ENCODE results near the gene CPNE5. TPM values are rescaled to one million over a fixed set of nuclear protein-coding genes. Genes with fewer than 3 reads are reported as not detected.

Gene CPNE5
- total and polyA plus RNA-seq, 9 of the 15 experiments (the other 6 are each of a cell fraction or from before 2014, with no cell fraction given): 0.14 to 1.0 (median 0.46) TPM; not detected in 2

- TF ChIP-seq ZBTB17 (CRISPR knock-in tag; IDR thresholded peaks at IDR 0.05) (no peak), MTA2 (IDR thresholded peaks at IDR 0.05; ENCODE audit: low read depth) (no peak), ZNF431 (CRISPR knock-in tag; IDR thresholded peaks at IDR 0.05) (no peak), MYC (IDR thresholded peaks at IDR 0.05; ENCODE audit: low read depth, low read length) (no peak), MYC (CRISPR knock-in tag; IDR thresholded peaks at IDR 0.05; ENCODE audit: borderline replicate concordance, low read depth) (no peak), HLTF (IDR thresholded peaks at IDR 0.05) (no peak), FOSL1 (tag; conservative IDR thresholded peaks at IDR 0.05) (no peak), ZNF143 (CRISPR knock-in tag; IDR thresholded peaks at IDR 0.05) (no peak), FIP1L1 (IDR thresholded peaks at IDR 0.05; ENCODE audit: low read depth, low read length, poor library complexity, severe bottlenecking) (no peak), ZNF347 (CRISPR knock-in tag; IDR thresholded peaks at IDR 0.05; ENCODE audit: low read depth) (no peak), AFF1 (IDR thresholded peaks at IDR 0.05; ENCODE audit: low read depth in 1 of 2, partially characterized antibody in 2 of 2) (no peak), CEBPZ (IDR thresholded peaks at IDR 0.05; ENCODE audit: borderline replicate concordance, low read depth, low read length) (no peak)
These were observed 69.4 kb downstream of the CPNE5 start (continued) for GRCh38 chr6:36769676-36770499.
